GM11168 (cell line): Measurements from ENCODE around the gene ZNF354B.
"Not testable (repeated sequence)": the region's sequence is repeated elsewhere in the genome, so short reads cannot be mapped to it uniquely, and the experiment has no call there.

Source experiments
- in situ Hi-C: fragments of 300-500 bp; cut with MboI; formaldehyde crosslinking; loops from one replicate; pipeline ENCODE4 v1.12.0; 2022; ENCODE audit warnings: low sequenced_read_pairs; ENCODE audit not compliant: unreplicated experiment

ZNF354B gene

DNA sequence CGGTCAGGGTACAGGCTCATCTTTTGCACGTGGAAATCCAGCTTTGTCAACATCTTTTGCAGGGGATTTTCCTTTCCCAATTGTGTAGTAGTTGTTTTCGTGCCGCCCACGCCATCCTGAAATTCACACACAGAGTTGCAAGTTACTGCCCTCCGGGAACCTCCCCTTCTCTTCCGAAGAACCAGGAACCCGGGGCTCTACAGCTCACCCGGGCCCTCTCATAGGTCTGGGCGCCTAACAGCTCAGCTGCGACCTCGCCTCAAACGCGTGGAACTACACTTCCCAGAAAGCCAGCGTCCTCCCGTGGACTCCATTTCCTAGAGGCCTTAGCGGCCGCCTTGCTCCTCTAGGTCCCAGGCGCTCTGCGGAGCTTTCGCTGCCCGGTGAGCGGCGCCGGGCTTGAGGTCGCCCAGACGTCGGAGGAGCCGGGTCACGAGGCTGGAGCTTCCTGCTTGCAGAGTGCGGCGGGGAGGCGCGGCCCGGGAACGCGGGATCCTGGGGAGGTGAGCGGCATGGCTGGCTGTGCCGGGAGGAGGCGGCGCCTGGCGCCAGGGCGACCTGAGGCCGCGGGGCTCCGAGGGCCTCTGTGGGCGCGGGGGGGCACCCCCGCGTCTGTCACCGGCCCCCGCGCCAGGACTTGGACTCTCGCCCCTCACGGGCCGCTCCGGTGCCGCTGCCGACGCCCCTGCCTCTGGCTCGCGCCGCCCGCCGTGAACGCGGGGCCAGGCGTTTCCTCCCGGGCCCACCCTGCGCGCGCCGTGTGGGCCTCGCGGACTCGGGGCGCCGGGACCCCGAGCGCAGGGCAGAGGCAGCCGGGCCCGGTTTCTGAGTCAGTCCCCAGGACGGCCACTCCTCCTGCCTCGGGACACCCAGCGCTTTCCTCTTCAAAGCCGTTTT, at the start of gene ZNF354B:
Gene ZNF354B (plus strand): TSS at position 329 of the 897 bp plus-strand sequence. CDS start 1,095 bp downstream, outside the sequence.
- in situ Hi-C loops, result no loop called here

DNA sequence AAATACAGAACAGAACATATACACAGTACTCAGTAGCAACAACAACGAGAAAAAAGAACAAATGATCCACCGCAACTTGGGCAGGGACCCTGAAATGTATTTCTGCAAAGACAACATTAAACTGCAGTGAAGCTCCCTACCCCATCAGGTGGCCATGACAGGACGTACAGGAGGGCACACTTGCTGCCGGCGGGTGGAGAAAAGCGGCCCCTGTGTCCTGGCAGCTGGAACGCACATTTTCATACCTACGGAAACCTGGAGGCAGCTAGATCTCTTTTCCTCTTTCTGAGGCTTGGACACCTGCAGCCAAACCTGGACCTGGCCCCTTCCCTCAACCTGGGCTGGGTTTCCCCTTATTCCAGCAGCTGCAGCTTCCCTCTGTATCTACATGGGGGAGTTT, 42.2 kb upstream of the ZNF354B start:
- in situ Hi-C loops, result no loop called here

DNA sequence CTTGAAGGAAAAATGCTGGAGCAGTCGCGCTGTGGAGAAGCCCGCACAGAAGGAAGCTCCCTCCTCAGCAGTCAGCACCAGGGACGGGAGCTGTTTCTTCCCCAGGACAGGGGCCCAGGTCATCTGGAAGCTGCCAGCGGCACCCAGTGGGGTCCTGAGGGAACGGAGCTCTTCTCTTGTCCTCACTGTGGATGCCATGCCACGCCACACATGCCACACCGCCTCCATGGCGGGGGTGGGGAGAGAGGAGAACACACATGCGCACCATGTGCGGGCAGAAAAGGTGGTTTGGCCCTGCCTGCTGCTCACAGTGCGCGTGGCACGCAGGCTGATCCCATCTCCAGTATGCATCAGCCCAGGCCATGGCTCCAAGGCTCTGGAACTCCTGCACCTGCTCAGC, 41.7 kb upstream of the ZNF354B start:
- in situ Hi-C loops, result no loop called here

DNA sequence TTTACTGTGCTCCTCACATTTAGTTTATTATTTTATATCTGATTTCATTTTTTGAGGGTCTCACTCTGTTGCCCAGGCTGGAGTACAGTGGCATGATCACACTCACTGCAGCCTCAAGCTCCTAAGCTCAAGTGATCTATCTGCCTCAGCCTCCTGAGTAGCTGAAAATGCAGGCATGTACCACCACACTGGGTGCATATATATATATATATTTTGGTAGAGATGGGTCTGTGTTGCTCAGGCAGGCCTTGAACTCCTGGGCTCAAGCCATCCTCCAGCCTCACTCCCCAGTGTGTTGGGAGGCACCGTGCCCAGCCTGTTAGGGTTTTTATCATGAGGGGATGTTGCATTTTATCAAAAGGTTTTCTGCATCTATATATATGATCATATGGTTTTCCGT, 39.8 kb upstream of the ZNF354B start:
- in situ Hi-C loops, result no loop called here

DNA sequence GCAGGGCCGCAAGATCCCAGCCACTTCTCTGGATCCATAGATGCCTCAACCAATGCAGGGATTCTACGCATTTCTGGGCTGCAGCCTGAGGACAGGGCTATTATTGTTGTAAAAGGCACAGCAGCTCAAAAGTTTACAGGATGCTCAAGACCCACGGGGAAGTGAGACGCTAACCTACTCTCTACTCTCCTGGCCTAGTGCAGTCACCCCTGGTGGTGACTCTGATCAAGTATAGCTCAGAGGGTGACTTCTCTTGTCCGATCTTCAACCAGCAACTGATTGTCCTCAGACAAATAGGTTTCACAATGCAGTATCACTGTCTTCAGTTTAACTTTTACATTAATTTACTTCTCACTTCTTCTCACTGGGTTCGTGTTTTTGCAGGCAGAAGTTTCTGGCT, 34.3 kb upstream of the ZNF354B start:
- in situ Hi-C loops, result no loop called here

DNA sequence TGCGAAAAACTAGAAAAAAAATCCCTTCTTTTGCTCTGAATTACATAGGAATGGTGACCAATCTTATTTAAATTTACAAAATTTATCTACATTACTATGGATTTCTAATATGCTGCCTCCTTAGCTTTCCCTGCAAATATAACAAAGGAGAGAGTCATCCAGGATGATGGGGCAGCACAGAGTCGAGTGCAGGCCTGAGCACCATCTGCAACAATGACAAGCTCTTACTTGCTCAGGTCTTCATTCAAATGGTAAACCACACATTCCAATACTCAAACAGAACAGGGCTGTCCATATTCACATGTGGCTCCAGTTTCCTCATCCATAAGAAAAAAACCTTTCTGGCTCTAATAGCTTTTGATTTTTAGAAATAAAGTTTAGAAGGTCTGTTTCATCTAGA, 33.5 kb upstream of the ZNF354B start:
- in situ Hi-C loops, result no loop called here

DNA sequence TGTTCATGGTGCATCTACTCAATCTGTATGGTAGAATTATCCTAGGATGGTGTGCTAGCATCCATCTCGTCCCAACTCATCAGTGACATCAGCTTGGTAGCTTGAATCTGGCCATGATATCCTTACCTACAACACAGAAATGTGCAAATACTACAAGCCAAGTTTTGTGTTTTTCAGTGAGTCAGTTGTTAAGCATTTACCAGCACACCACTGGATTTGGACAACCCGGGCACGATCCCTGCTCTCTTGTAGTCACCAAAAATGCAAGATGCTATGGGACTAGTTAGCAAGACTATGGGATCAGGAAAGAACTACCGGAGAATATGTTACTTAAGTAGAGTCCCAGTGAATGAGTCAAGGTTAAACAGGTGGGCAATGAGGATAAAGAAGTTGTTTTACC, 32.1 kb upstream of the ZNF354B start:
- in situ Hi-C loops, result no loop called here

DNA sequence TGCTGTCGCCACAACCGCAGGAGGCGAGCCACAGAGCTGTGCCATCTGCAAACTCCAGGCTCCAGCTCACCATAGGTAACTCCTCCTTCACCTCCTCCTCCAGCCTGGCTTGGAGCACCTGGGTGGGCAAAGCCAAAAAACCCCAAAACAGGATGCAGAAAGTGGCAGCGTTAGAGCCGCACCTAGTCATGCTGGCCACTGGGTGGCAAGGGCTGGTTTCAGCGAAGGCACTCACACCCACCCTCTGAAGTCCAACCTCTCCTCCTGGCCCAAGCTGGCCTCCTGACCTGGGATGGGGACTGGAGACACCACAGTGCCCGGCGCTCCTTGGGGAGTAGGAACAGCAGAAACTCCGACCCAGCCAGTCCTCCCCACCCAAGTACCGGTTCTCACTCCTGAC, 28.7 kb upstream of the ZNF354B start:
- in situ Hi-C loops, result no loop called here

DNA sequence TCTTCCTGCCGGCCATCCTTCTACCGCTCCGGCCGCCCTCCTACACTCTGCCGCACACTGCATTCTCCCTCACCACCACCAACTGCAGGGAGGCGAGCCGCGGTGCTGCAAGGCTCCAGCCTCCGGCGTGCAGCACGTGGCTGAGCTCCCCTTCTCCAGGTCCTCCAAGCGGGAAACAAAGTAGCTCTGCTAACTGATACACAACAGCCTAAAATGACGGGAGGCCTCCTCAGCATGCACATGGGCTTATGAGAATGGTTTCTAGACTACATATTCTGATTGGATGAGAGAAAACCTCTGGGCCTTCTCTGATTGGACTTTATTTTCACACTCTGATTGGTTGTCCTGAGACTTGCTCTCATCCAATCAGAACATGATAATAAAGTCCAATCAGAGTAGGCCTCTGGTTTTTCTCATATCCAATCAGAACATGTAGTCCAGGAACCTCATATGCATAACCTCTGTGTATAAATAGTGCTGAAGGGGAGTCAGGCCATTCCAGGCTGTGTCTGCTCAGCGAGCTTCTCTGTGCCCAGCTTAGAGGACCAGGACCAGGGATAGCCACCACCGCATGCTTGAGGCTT, 27.0 kb upstream of the ZNF354B start:
- in situ Hi-C loops, result no loop called here

DNA sequence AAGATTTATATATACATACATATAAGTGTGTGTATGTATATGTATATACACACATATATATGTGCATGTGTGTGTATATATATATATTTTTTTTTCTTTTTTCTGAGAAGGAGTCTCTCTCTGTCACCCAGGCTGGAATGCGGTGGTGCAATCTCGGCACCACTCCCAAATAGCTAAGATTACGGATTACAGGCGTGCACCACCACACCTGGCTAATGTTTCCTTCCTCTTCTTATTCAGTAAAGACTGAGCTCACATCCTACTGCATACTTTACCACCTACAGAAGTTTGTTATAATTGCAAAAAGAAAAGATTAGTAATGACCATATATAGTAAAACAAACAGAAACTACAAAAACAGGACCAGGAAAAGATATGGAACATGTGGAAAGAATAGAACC, 23.1 kb upstream of the ZNF354B start:
- in situ Hi-C loops, result no loop called here

DNA sequence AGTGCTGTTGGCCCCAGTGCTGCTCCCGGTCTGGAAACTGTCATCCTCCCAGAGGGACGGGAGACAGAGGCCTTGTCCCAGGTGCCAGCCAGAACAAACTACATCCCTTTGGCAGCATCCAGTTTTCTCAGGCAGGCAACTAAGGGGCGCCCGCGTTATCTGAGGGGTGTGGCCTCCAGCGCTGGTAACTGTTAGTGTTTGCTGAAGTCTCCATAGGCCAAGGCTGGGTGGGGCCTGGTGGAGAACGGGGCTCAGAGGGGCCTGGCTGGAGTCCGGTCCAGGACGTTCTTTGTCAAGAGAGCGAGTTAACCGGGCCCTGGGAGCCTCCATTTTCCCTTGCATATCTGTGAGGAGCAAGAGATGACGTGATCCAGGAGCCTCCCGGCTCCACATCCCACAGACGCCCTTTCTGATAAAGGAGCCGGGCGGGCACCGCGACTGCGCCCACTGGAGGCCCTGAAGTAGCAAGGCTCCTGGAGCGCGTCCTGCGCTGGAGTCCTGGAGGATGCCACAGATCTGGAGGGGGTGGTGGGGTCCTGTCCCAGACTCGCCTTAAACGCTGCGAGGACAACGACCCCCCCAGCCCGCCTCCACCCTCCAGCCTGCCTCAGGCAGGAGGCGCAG, 20.9 kb upstream of the ZNF354B start:
- in situ Hi-C loops, result not testable (repeated sequence)

DNA sequence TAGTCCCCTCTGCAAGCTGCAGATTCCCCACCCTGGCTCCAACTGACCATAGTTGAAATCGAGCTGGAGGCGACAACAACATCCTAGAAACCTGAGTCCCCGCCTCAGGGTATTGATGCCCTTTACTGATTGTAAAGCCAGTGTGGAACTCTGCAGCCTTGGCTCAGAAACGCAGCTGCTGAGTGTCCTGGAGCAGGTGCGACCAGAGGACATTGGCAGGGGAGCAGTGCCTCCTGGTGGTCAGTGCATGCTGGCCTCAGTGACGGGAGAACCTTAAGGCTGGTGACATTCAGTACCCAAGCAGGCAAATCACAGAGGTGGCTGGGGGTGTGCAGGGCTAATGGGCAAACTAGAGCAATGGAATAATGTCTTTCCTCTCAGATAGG, 20.4 kb upstream of the ZNF354B start:
- in situ Hi-C loops, result no loop called here

DNA sequence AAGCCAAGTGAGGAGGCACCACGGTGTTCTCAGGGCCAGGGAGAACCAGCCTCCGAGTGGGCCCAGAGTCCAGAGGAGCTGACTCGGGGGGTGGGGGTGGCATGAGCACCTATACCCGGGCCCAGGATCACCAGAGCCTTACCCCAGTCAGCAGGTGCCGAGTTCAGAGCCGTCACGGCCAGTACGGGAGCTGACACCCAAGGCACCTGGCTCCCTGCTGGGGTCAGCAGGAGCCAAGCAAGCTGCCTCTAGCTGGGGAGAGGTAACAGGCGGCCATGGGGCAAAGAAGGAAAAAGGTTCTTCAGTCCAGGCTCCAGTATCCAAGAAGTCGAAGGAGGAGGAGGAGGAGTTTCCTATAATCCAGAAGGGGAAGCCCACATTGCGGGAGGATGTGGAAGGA, 19.4 kb upstream of the ZNF354B start:
- in situ Hi-C loops, result not testable (repeated sequence)

DNA sequence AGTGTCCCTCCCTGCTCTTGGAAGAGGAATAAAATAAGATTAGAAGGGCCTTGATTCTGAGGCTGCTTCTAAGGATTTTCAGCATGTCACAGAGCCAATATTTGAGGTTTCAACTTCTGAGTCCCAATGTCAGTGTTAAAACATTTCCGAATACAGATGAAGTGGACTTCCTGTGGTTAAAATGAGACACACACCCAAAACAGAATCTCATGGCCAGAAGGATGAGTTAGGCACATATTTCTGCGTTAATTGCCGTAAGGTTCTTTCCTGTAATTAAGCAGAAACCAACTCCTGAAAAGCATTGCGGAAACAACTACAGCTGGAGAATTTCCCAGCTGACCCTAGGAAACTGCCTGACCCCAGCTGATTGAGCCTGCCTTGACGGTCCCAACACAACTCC, 10.4 kb upstream of the ZNF354B start:
- in situ Hi-C loops, result no loop called here

DNA sequence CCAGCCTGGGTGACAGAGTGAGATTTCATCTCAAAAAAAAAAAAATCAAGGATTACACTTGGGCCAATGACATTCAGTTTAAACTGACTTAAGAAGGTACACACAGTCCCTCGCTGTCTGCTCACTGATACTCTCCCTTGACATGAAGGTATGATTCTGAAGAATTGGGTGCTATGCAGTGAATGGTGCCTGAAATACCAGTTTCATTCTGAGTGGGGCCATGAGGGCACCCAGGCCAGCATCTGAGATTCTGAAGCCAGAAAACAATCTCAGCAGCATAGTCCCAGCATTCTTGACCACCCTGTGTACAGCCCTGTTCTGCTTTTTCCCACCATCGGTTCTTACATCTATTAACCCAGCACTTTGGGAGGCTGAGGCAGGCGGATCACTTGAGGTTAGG, 7.8 kb upstream of the ZNF354B start:
- in situ Hi-C loops, result no loop called here

DNA sequence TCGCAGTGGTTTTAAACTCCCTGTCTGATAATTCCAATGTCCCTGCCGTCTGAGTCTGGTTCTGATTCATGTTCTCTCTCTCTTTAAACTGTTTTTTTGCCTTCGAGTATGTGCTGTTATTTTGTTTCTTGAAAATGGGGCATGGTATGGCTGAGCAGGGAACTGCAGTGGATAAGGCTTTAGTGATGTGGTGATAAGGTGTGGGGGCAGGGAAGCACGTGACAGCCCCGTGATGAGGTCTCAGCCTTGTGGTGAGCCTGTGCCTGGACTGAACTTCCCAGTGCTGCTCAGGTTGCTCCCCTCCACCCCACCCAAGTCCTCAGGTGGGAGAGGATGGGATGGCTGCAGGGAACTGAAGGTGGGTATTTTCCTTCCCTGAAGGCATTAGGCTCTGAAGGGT, 5.5 kb upstream of the ZNF354B start:
- in situ Hi-C loops, result no loop called here

DNA sequence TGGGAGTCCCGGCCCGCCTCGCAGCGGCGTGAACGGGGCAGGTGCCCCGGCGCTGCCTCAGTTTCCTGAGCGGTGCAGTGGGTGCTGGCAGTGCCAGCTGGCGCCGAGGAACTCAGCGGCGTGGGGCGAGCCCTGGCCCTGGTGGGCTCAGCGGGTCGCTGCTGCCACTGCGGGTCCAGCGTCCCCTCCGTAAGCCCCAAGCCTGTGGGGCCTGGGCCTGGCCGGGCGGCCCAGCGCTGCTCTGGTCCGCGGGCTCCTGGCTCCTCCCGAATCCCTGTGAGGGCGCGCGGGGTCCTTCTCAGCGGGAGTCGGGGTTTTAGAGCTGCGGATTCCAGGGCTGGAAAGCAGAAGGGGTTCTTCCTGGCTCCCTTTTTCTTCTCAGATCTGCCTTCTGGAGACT, 862 bp downstream of the ZNF354B start:
- in situ Hi-C loops, result not testable (repeated sequence)

DNA sequence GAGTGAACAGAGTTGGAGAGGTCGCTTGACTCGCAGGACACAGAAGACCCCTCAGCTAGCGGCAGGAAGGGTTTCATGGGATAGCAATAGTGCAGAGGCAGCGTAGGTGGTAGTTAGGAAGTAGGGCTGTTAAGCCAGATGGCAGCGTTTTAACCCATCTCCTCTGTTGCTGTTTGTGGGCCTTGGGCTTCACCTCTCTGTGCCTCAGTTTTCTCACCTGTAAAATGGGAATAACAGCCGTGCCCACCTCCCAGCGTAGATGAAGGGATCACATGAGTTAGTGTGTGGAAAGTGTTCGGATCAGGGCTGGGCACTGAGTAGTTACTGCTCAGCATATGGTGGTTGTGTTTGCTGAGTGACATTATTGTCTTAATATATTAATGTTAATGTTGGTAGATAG, 1.9 kb downstream of the ZNF354B start:
- in situ Hi-C loops, result no loop called here

DNA sequence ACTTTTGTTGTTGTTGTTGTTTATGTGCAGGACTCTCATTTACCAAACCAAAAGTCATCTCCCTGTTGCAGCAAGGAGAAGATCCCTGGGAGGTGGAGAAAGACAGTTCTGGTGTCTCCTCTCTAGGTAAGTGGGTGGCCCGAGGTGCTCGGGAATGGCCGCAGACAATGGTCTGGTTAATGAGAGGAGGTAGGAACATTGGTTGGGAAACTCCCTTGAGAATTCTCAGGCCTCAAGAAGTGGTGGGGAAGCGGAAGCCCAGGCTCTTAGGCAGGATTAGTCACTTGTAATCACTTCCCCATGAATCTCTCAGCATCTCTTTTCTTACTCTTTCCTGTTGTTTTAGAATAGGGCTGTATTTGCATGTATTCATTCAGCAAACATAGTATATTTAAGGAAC, 7.2 kb downstream of the ZNF354B start:
- in situ Hi-C loops, result no loop called here

DNA sequence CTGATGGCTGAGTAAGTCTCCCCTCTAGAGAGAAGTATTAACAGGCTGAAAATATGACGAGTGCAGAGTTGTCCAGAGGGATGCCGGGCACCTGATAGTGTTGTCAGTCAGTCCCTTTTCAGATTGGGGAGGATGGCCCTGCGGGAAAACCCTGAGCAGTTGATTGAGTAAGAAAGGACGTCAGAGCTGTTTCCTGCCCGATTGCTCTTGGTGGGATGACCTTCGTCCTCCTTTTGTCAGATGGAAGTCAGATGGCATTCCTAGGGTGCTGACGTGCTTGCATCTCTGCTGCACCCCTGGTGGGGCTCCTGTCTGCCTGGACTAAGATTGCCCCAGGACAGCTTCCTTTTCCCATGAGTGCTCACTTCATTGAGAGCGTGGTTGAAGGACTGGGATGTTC, 9.8 kb downstream of the ZNF354B start:
- in situ Hi-C loops, result no loop called here

DNA sequence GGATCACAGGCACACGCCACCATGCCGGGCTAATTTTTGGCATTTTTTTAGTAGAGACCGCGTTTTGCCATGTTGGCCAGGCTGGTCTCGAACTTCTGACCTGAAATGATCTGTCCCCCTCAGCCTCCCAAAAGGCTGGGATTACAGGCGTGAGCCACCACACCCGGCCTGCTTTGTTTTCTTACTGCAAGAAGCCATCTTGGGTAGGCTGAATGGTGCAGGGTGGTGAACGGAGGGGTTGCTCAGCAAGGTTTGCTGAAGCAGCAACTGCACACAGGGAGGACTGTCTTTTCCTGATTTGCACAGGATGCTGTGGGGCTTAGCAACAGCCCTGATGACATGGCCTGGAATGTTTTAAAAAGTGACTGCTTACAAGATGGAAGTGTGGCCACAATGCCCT, 10.7 kb downstream of the ZNF354B start:
- in situ Hi-C loops, result no loop called here

DNA sequence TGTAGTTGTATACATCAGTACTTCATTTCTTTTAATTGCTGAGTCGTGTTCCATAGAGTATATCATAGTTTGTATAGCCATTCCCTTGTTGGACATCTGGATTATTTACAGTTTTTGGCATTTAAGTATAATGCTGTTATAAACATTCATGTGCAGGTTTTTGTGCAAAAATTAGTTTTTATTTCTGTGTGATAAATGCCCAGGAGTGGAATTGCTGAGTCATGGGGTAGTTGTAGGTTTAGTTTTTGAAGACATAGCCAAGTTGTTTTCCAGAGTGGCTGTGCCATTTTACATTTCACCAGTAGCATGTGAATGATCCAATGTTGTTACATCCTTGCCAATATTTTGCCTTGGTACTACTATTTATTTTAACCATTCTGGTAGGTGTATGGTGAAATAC, 12.5 kb downstream of the ZNF354B start:
- in situ Hi-C loops, result no loop called here
